Loucy (cell line): ENCODE data around the gene LMAN1L.

Experiments used
- H2AFZ ChIP-seq: fragments of 200-600 bp; sonication (generic); 2 replicates; pipeline ENCODE4 v1.6.0; 2016; ENCODE audit warnings: antibody characterized with exemption, mild to moderate bottlenecking, low read length, moderate library complexity
- H3F3A ChIP-seq: fragments of 200-600 bp; 2 replicates; pipeline ENCODE4 v1.6.0; 2016; ENCODE audit warnings: antibody characterized with exemption, low read depth, mild to moderate bottlenecking
- H3K27me3 ChIP-seq: fragments of 200-600 bp; sonication (generic); 2 replicates; pipeline ENCODE4 v1.6.1; 2014; ENCODE audit warnings: low read length, mild to moderate bottlenecking; ENCODE audit not compliant: insufficient read depth, poor library complexity, severe bottlenecking
- H3K36me3 ChIP-seq: fragments of 200-600 bp; sonication (generic); 2 replicates; pipeline ENCODE4 v1.6.1; 2016; ENCODE audit warnings: low read length; ENCODE audit not compliant: insufficient read depth
- H3K4me1 ChIP-seq: fragments of 200-600 bp; sonication (generic); 2 replicates; pipeline ENCODE4 v1.5.1; 2014; ENCODE audit warnings: low read length, mild to moderate bottlenecking; ENCODE audit not compliant: insufficient read depth, poor library complexity, severe bottlenecking
- H3K4me2 ChIP-seq: fragments of 200-600 bp; sonication (generic); 2 replicates; pipeline ENCODE4 v1.6.0; 2014; ENCODE audit warnings: antibody characterized with exemption, low read length, low read depth, mild to moderate bottlenecking; ENCODE audit not compliant: poor library complexity, severe bottlenecking
- H3K4me3 ChIP-seq: fragments of 200-600 bp; sonication (generic); 2 replicates; pipeline ENCODE4 v1.5.1; 2014; ENCODE audit warnings: low read length, mild to moderate bottlenecking, mixed read lengths; ENCODE audit not compliant: poor library complexity, severe bottlenecking
- H3K79me2 ChIP-seq: fragments of 200-600 bp; sonication (generic); 2 replicates; pipeline ENCODE4 v1.6.1; 2014; ENCODE audit warnings: low read length; ENCODE audit not compliant: insufficient read depth
- H3K9ac ChIP-seq: fragments of 200-600 bp; sonication (generic); 2 replicates; pipeline ENCODE4 v1.6.0; 2014; ENCODE audit warnings: mild to moderate bottlenecking, low read depth, low read length, moderate library complexity; ENCODE audit not compliant: poor library complexity, severe bottlenecking
- H3K9me2 ChIP-seq: fragments of 200-600 bp; sonication (generic); replicated peaks from 2 replicates; pipeline ENCODE4 v1.6.1; 2016; ENCODE audit warnings: low read depth, low read length, mixed read lengths
- H3K9me3 ChIP-seq: fragments of 200-600 bp; sonication (generic); 2 replicates; pipeline ENCODE4 v1.6.1; 2014; ENCODE audit warnings: mild to moderate bottlenecking, antibody characterized with exemption, low read length, low read depth; ENCODE audit not compliant: insufficient read depth
- H4K20me1 ChIP-seq: fragments of 200-600 bp; sonication (generic); 2 replicates; pipeline ENCODE4 v1.6.0; 2014; ENCODE audit warnings: antibody characterized with exemption, low read length, mild to moderate bottlenecking; ENCODE audit not compliant: insufficient read depth, poor library complexity, severe bottlenecking
- EZH2phosphoT487 ChIP-seq: fragments of 200-600 bp; IDR thresholded peaks from 2 replicates; pipeline ENCODE4 v1.6.1; 2018; ENCODE audit warnings: antibody characterized with exemption, mild to moderate bottlenecking, moderate library complexity, borderline replicate concordance
- TF ChIP-seq, protein P1 (sequence below): fragments of 200-600 bp; sonication (generic); conservative IDR thresholded peaks from 2 replicates; pipeline ENCODE4 v1.5.1; 2014; ENCODE audit warnings: mild to moderate bottlenecking, antibody characterized with exemption, low read length

The LMAN1L gene

DNA sequence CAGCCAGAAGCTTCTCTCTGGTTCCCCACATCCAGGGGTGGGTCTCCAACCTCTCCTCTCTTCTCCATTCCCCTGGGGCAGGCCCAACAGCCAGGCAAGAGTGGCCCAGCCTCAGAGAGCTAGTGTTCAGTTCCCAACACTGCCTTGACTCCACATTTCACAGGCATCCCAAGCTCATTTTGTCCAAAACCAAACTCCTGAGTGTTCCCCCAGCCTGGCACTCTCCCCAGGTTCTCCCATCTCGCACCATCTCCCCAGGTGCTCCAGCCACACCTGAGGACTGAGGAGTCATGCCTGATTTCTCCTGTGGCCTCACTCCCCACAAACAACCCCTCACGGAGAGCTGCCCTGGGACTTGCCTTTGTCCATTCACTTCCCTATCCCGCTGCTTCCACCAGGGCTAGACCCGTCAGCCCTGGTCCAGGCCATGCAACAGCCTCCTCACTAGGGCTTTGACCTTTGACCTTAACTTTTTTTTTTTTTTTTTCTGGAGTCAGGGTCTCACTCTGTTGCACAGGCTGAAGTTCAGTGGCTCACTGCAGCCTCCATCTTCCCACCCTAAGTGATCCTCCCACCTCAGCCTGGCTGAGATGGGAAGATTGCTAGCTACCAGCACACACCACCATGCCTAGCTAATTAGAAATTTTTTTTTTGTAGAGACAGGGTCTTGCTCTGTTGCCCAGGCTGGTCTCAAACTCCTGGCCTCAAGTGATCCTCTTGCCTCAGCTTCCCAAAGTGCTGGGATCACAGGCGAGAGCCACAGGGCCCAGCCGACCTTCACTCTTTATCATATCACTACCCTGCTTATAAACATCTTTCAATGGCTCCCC, 34.7 kb upstream of the LMAN1L start:
- H3K9me3 ChIP-seq: no peaks in the 10 kb centered on the region
- H3K4me2 ChIP-seq: peak overlapping the region; percentile 93

DNA sequence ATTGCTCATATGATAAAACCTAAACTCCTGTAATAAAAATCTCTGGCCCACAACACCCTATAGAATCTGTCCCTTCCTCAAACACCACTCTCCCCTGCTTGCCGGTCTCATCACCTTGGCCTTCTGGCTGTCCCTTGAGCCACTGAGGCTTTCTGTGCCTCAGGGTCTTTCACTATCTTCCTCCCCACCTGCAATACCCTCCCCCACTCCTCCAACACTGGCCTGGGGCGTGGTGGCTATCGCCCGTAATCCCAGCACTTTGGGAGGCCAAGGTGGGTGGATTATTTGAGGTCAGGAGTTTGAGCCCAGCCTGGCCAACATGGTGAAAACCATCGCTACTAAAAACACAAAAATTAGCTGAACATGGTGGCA, 34.0 kb upstream of the LMAN1L start:
- Histone ChIP-seq H2AFZ (no peak overlapping the region), H3K4me3 (no peak overlapping the region), H3K9ac (peak overlapping the region; percentile 81), H3K79me2 (peaks cover 36% of the 10 kb centered on the region), H3K4me1 (peaks cover 66% of the 10 kb centered on the region), H3K36me3 (no peaks in the 10 kb centered on the region), H3K27me3 (no peaks in the 10 kb centered on the region), H3K9me2 (no peaks in the 10 kb centered on the region), H3K9me3 (no peaks in the 10 kb centered on the region), H4K20me1 (peaks cover 8% of the 10 kb centered on the region), H3K4me2 (peak overlapping the region; percentile 93), H3F3A (peaks cover 14% of the 10 kb centered on the region)
- TF ChIP-seq, protein P1, sequence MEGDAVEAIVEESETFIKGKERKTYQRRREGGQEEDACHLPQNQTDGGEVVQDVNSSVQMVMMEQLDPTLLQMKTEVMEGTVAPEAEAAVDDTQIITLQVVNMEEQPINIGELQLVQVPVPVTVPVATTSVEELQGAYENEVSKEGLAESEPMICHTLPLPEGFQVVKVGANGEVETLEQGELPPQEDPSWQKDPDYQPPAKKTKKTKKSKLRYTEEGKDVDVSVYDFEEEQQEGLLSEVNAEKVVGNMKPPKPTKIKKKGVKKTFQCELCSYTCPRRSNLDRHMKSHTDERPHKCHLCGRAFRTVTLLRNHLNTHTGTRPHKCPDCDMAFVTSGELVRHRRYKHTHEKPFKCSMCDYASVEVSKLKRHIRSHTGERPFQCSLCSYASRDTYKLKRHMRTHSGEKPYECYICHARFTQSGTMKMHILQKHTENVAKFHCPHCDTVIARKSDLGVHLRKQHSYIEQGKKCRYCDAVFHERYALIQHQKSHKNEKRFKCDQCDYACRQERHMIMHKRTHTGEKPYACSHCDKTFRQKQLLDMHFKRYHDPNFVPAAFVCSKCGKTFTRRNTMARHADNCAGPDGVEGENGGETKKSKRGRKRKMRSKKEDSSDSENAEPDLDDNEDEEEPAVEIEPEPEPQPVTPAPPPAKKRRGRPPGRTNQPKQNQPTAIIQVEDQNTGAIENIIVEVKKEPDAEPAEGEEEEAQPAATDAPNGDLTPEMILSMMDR: no peak
- TF ChIP-seq EZH2phosphoT487: no peak

More for the DNA sequence above, 34.7 kb upstream of the LMAN1L start:
- Histone ChIP-seq H3K27me3 (no peaks in the 10 kb centered on the region), H3K4me1 (peaks cover 66% of the 10 kb centered on the region), H4K20me1 (peaks cover 5% of the 10 kb centered on the region), H3K9me2 (no peaks in the 10 kb centered on the region), H3K4me3 (peak overlapping the region; percentile 61), H3K9ac (peak overlapping the region; percentile 81), H3K79me2 (peaks cover 30% of the 10 kb centered on the region), H3F3A (peaks cover 14% of the 10 kb centered on the region), H2AFZ (no peak overlapping the region), H3K36me3 (no peaks in the 10 kb centered on the region)
- TF ChIP-seq, protein P1: no peak
- no peak for TF ChIP-seq EZH2phosphoT487

DNA sequence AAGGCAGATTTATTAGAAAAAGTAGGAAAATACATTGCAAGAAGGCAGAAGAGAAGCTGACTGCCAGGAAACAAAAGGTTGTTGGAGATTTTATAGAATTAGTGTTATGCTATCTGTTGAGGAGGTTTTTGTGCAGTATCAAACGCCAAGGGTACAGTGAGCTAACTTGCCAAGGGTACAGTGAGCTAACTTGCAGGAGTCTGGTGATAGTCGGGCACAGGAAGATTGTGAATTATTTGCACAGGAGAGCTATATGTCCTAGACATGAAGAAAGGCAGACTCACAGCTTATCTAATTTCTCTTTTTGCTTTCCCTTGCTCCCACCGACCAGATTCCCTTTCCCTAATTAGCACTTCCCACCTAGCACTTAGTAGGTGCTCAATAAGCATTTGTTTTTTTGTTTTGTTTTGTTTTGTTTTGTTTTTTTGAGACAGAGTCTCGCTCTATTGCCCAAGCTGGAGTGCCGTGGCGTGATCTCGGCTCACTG, 33.4 kb upstream of the LMAN1L start:
- TF ChIP-seq, protein P1: no peak
- no peak for TF ChIP-seq EZH2phosphoT487
- no peak overlapping the region for H3K4me3 ChIP-seq
- H4K20me1 ChIP-seq: peaks cover 14% of the 10 kb centered on the region
- no peaks in the 10 kb centered on the region for H3K36me3 ChIP-seq
- H3K4me1 ChIP-seq: peaks cover 70% of the 10 kb centered on the region
- peaks cover 14% of the 10 kb centered on the region for H3F3A ChIP-seq
- no peaks in the 10 kb centered on the region for H3K9me3 ChIP-seq
- no peak overlapping the region for H2AFZ ChIP-seq
- H3K9ac ChIP-seq: peak overlapping the region; percentile 81
- peaks cover 42% of the 10 kb centered on the region for H3K79me2 ChIP-seq
- H3K4me2 ChIP-seq: peak overlapping the region; percentile 93
- no peaks in the 10 kb centered on the region for H3K9me2 ChIP-seq
- H3K27me3 ChIP-seq: no peaks in the 10 kb centered on the region
